Fibroblast of lung (primary cell): ENCODE results near the gene DBR1. TPM values are rescaled to one million over a fixed set of nuclear protein-coding genes. Genes with fewer than 3 reads are reported as not detected.

ENCODE experiments used
- DNase-seq, 2 donors: peaks; one replicate each; pipeline versions ENCODE4 v3.0.0 to v3.0.0-alpha.2; 2010; ENCODE audit warnings: low read depth in 2 of 2
- H2AFZ ChIP-seq: 2 replicates; pipeline ENCODE4 v1.5.1; 2012; ENCODE audit warnings: low read length, control low read depth, inconsistent platforms
- H3K27ac ChIP-seq: 2 replicates; pipeline ENCODE4 v1.5.1; 2011; ENCODE audit warnings: low read length, control low read depth; ENCODE audit not compliant: insufficient read depth
- H3K27me3 ChIP-seq: 2 replicates; pipeline ENCODE4 v1.5.1; 2011; ENCODE audit warnings: mild to moderate bottlenecking, low read length; ENCODE audit not compliant: control insufficient read depth, insufficient read depth
- H3K36me3 ChIP-seq: 2 replicates; pipeline ENCODE4 v1.5.1; 2011; ENCODE audit warnings: low read length; ENCODE audit not compliant: control insufficient read depth, insufficient read depth
- H3K4me1 ChIP-seq: 2 replicates; pipeline ENCODE4 v1.5.1; 2011; ENCODE audit warnings: low read length; ENCODE audit not compliant: control insufficient read depth, insufficient read depth; ENCODE audit errors: extremely low read depth
- H3K4me2 ChIP-seq: 2 replicates; pipeline ENCODE4 v1.5.1; 2011; ENCODE audit warnings: low read length, control low read depth; ENCODE audit not compliant: insufficient read depth; ENCODE audit errors: extremely low read depth
- H3K4me3 ChIP-seq, 4 experiments: fragments of 200-600 bp in 1 of 4; sonication (generic) in 1 of 4; replicated peaks in 1 of 4; 2 replicates each; pipeline ENCODE4 v1.5.1; 2011 to 2016; ENCODE audit warnings: low read length in 4 of 4, low read depth in 3 of 4, mild to moderate bottlenecking in 3 of 4, control low read depth in 2 of 4, inconsistent platforms in 1 of 4, mixed read lengths in 1 of 4; ENCODE audit not compliant: insufficient read depth in 1 of 4; ENCODE audit errors: control extremely low read depth in 1 of 4
- H3K79me2 ChIP-seq: 2 replicates; pipeline ENCODE4 v1.5.1; 2012; ENCODE audit warnings: mild to moderate bottlenecking, low read length, inconsistent platforms; ENCODE audit not compliant: control insufficient read depth, insufficient read depth
- H3K9ac ChIP-seq: 2 replicates; pipeline ENCODE4 v1.5.1; 2011; ENCODE audit warnings: mild to moderate bottlenecking, low read length, control low read depth; ENCODE audit not compliant: insufficient read depth
- H3K9me3 ChIP-seq: 2 replicates; pipeline ENCODE4 v1.5.1; 2012; ENCODE audit warnings: low read depth, low read length; ENCODE audit not compliant: control insufficient read depth, insufficient read depth
- H4K20me1 ChIP-seq: 2 replicates; pipeline ENCODE4 v1.5.1; 2011; ENCODE audit warnings: low read length; ENCODE audit not compliant: control insufficient read depth, insufficient read depth; ENCODE audit errors: extremely low read depth
- EZH2 ChIP-seq: IDR thresholded peaks from 2 replicates; pipeline ENCODE4 v1.5.1; 2012; ENCODE audit warnings: low read length, control low read depth, mild to moderate bottlenecking; ENCODE audit errors: missing control alignments
- polyA plus RNA-seq, 2 donors: library from polyadenylated mRNA; depleted of rRNA in 1 of 2; stranded (reverse) in 1 of 2; unstranded in 1 of 2; fragments of >200 nt; gene quantifications; 2 replicates each; pipeline ENCODE4 v1.2.1, GENCODE V29; 2011 to 2012; ENCODE audit warnings: missing spikeins in 1 of 2
- total RNA-seq: library from RNA; depleted of rRNA; stranded (reverse); fragments of >200 nt; gene quantifications from 2 replicates; pipeline ENCODE4 v1.2.1, GENCODE V29; 2014
- TF ChIP-seq, protein P1 (sequence below), 2 donors: IDR thresholded peaks in 1 of 2; conservative IDR thresholded peaks in 1 of 2; 1 replicate in 1 of 2; 2 replicates in 1 of 2; pipeline ENCODE4 v1.5.1; 2011 to 2012; ENCODE audit warnings: low read length in 2 of 2, control low read depth in 1 of 2, inconsistent platforms in 1 of 2, low read depth in 1 of 2, mild to moderate bottlenecking in 1 of 2

Gene DBR1
- total and polyA plus RNA-seq, 2 donors (not counting 1 experiment from before 2014, with no cell fraction given): 16.2 to 19.7 TPM

DNA sequence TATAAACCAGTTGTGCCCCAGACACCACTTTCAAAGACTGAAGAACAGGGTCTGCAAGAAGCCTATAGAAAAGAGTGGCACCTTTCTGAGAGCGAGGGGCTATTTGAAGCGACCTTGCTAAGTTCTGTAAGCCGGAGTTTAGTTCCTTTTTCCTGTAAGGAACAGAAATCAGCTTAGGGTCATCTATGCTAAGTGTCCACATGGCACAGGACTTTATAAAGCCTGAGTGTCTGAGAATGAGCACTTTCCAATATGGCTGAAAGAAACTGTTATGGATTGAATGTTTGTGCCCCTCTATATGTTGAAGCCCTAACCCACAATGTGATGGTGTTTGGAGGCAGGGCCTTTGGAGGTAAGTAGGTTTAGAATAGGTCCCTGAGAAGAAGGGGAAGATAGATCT, 38.5 kb downstream of the DBR1 start:
- Histone ChIP-seq H3K4me3 (no peak overlapping the region), H3K4me2 (no peak overlapping the region), H3K36me3 (no peaks in the 10 kb centered on the region), H4K20me1 (no peaks in the 10 kb centered on the region), H3K27me3 (peaks cover 6% of the 10 kb centered on the region), H3K79me2 (no peaks in the 10 kb centered on the region), H3K27ac (no peak overlapping the region), H3K9me3 (no peaks in the 10 kb centered on the region), H2AFZ (no peak overlapping the region), H3K4me1 (no peaks in the 10 kb centered on the region), H3K9ac (no peak overlapping the region)
- no peak for DNase-seq
- no peak for TF ChIP-seq EZH2
- TF ChIP-seq, protein P1, sequence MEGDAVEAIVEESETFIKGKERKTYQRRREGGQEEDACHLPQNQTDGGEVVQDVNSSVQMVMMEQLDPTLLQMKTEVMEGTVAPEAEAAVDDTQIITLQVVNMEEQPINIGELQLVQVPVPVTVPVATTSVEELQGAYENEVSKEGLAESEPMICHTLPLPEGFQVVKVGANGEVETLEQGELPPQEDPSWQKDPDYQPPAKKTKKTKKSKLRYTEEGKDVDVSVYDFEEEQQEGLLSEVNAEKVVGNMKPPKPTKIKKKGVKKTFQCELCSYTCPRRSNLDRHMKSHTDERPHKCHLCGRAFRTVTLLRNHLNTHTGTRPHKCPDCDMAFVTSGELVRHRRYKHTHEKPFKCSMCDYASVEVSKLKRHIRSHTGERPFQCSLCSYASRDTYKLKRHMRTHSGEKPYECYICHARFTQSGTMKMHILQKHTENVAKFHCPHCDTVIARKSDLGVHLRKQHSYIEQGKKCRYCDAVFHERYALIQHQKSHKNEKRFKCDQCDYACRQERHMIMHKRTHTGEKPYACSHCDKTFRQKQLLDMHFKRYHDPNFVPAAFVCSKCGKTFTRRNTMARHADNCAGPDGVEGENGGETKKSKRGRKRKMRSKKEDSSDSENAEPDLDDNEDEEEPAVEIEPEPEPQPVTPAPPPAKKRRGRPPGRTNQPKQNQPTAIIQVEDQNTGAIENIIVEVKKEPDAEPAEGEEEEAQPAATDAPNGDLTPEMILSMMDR (conservative IDR thresholded peaks at IDR 0.05 in 1 of 2, IDR thresholded peaks at IDR 0.05 in 1 of 2; ENCODE audit: low read depth in 1 of 2, low read length in 2 of 2): no peak

DNA sequence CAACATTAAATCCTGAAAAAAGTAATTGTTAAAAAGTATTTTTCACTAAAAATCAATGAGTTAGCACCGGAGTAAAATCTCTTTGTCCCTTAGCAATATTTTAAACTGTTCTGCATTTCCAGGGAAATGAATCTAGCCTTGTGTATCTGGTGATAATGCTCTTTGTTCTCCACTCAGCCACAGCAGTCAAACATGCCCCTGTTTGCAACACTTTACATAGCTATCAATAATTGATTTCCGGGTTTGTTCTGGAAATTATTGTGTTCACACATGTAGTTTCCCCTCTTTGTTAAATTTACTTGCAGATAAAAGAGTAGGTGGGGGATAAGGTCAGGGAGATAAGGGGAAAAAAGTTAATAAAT, 38.9 kb downstream of the DBR1 start:
- no peaks in the 10 kb centered on the region for H3K36me3 ChIP-seq
- H3K9me3 ChIP-seq: no peaks in the 10 kb centered on the region
- H3K4me1 ChIP-seq: no peaks in the 10 kb centered on the region
- H3K27me3 ChIP-seq: peaks cover 6% of the 10 kb centered on the region
- H3K4me3 ChIP-seq: no peak overlapping the region
- TF ChIP-seq, protein P1 (conservative IDR thresholded peaks at IDR 0.05 in 1 of 2, IDR thresholded peaks at IDR 0.05 in 1 of 2; ENCODE audit: low read depth in 1 of 2, low read length in 2 of 2): no peak
- TF ChIP-seq EZH2: no peak
- no peaks in the 10 kb centered on the region for H3K79me2 ChIP-seq
- no peaks in the 10 kb centered on the region for H4K20me1 ChIP-seq
- H3K4me2 ChIP-seq: no peak overlapping the region
- H3K27ac ChIP-seq: no peak overlapping the region
- no peak overlapping the region for H3K9ac ChIP-seq
- no peak overlapping the region for H2AFZ ChIP-seq
- no peak for DNase-seq

DNA sequence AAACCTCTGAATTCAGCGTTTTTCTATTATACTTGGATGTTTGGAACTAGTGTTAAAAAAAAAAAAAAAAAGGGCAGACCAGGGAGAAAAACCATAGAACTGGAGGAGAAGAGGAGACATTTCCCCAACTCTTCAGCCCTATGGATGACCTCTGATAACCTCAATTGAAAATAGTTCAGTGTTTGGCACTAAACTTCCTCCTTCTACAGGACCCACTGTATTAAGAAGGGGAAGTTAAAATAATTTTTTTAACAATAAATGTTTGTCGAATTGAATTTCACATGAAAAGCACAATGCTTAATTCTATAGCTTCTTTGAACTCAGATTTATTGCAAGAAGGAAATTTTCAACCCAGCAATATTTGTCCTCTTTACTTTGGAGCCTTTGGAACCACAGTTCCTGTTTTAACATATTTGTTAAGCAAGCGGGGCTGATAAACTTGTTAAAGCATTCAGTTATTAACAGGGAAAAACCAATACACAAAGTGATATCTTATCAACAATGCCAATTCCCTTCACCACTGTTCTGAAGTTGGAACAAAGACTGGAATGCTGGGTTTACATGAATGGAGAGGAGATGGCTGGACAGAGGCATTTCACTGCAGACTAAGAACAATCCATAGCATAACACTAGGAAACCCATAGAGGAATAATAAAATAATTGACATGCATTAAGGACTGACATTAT, 39.4 kb downstream of the DBR1 start:
- H3K9me3 ChIP-seq: no peaks in the 10 kb centered on the region
- no peaks in the 10 kb centered on the region for H3K36me3 ChIP-seq
- H3K9ac ChIP-seq: no peak overlapping the region
- peaks cover 9% of the 10 kb centered on the region for H3K27me3 ChIP-seq
- no peaks in the 10 kb centered on the region for H3K79me2 ChIP-seq
- no peak overlapping the region for H3K27ac ChIP-seq
- DNase-seq: no peak
- no peak overlapping the region for H3K4me2 ChIP-seq
- no peaks in the 10 kb centered on the region for H4K20me1 ChIP-seq
- no peaks in the 10 kb centered on the region for H3K4me1 ChIP-seq
- TF ChIP-seq, protein P1 (conservative IDR thresholded peaks at IDR 0.05 in 1 of 2, IDR thresholded peaks at IDR 0.05 in 1 of 2; ENCODE audit: low read depth in 1 of 2, low read length in 2 of 2): no peak
- TF ChIP-seq EZH2: no peak
- H2AFZ ChIP-seq: no peak overlapping the region
- H3K4me3 ChIP-seq: no peak overlapping the region
